OCI-LY1 (cell line): ENCODE results near the gene ZNF618.

Experiments used
- H2AFZ ChIP-seq: fragments of 200-600 bp; sonication (generic), shearing (Covaris generic); 2 replicates; pipeline ENCODE4 v1.6.0; 2014; ENCODE audit warnings: antibody characterized with exemption, mild to moderate bottlenecking, low read length
- H3F3A ChIP-seq: fragments of 200-600 bp; sonication (generic), shearing (Covaris generic); 2 replicates; pipeline ENCODE4 v1.6.0; 2014; ENCODE audit warnings: mild to moderate bottlenecking, antibody characterized with exemption, low read length, moderate library complexity; ENCODE audit not compliant: insufficient read depth
- H3K27ac ChIP-seq: fragments of 200-600 bp; sonication (generic); 2 replicates; pipeline ENCODE4 v1.5.1; 2014; ENCODE audit warnings: low read length, mixed run types, mild to moderate bottlenecking, low read depth; ENCODE audit not compliant: poor library complexity, severe bottlenecking
- H3K27me3 ChIP-seq: fragments of 200-600 bp; sonication (generic); 2 replicates; pipeline ENCODE4 v1.6.0; 2014; ENCODE audit warnings: antibody characterized with exemption, mild to moderate bottlenecking, low read length, moderate library complexity; ENCODE audit not compliant: insufficient read depth
- H3K36me3 ChIP-seq: fragments of 200-600 bp; sonication (generic); 2 replicates; pipeline ENCODE4 v1.6.1; 2014; ENCODE audit warnings: mild to moderate bottlenecking, antibody characterized with exemption, low read length, moderate library complexity, mixed read lengths; ENCODE audit not compliant: insufficient read depth
- H3K4me1 ChIP-seq: fragments of 200-600 bp; sonication (generic); 2 replicates; pipeline ENCODE4 v1.5.1; 2014; ENCODE audit warnings: mild to moderate bottlenecking, low read length, moderate library complexity; ENCODE audit not compliant: insufficient read depth, severe bottlenecking
- H3K4me2 ChIP-seq: fragments of 200-600 bp; sonication (generic), shearing (Covaris generic); 2 replicates; pipeline ENCODE4 v1.6.1; 2014; ENCODE audit warnings: low read length
- H3K4me3 ChIP-seq: fragments of 200-600 bp; sonication (generic); 2 replicates; pipeline ENCODE4 v1.5.1; 2014; ENCODE audit warnings: low read length, low read depth, mild to moderate bottlenecking, mixed read lengths; ENCODE audit not compliant: poor library complexity, severe bottlenecking
- H3K79me2 ChIP-seq: fragments of 200-600 bp; shearing (Covaris generic); 2 replicates; pipeline ENCODE4 v1.6.1; 2016; ENCODE audit warnings: mixed run types, low read length, mixed read lengths; ENCODE audit not compliant: insufficient read depth
- H3K9ac ChIP-seq: fragments of 200-600 bp; sonication (generic), shearing (Covaris generic); 2 replicates; pipeline ENCODE4 v1.6.1; 2014; ENCODE audit warnings: mild to moderate bottlenecking, low read length, mixed read lengths
- H3K9me2 ChIP-seq: fragments of 200-600 bp; sonication (generic), shearing (Covaris generic); 2 replicates; pipeline ENCODE4 v1.6.1; 2014; ENCODE audit warnings: low read depth, mild to moderate bottlenecking, low read length, mixed read lengths
- H3K9me3 ChIP-seq: fragments of 200-600 bp; shearing (Covaris generic); 2 replicates; pipeline ENCODE4 v1.6.1; 2014; ENCODE audit warnings: low read length, mixed read lengths
- H4K20me1 ChIP-seq: fragments of 200-600 bp; sonication (generic), shearing (Covaris generic); 2 replicates; pipeline ENCODE4 v1.6.0; 2016; ENCODE audit warnings: mild to moderate bottlenecking, low read length; ENCODE audit not compliant: insufficient read depth
- CTCF ChIP-seq: fragments of 200-600 bp; sonication (generic), shearing (Covaris generic); IDR thresholded peaks from 2 replicates; pipeline ENCODE4 v1.5.1; 2017; ENCODE audit warnings: mild to moderate bottlenecking, antibody characterized with exemption, low read length, moderate library complexity, mixed read lengths
- EZH2 ChIP-seq: fragments of 200-600 bp; sonication (generic), shearing (Covaris generic); IDR thresholded peaks from 2 replicates; pipeline ENCODE4 v1.8.0; 2017; ENCODE audit warnings: borderline replicate concordance, mixed run types, mild to moderate bottlenecking, antibody characterized with exemption, low read length, moderate library complexity, mixed read lengths

Gene ZNF618

GRCh38 chr9:113988385-113989016 lies 112.4 kb downstream of the ZNF618 start:
- Histone ChIP-seq H3K27ac (no peak overlapping the region), H3K9me2 (no peaks in the 10 kb centered on the region), H3F3A (no peaks in the 10 kb centered on the region), H3K4me2 (no peak overlapping the region), H3K27me3 (no peaks in the 10 kb centered on the region), H3K36me3 (no peaks in the 10 kb centered on the region), H4K20me1 (no peaks in the 10 kb centered on the region), H3K4me1 (no peaks in the 10 kb centered on the region), H3K79me2 (no peaks in the 10 kb centered on the region), H2AFZ (no peak overlapping the region), H3K9ac (no peak overlapping the region), H3K4me3 (no peak overlapping the region), H3K9me3 (no peaks in the 10 kb centered on the region)
- no peak for TF ChIP-seq EZH2
- no peak for TF ChIP-seq CTCF

- H3K27me3 ChIP-seq = no peaks in the 10 kb centered on the region
- H3K4me3 ChIP-seq = no peak overlapping the region
- H2AFZ ChIP-seq = no peak overlapping the region
- TF ChIP-seq EZH2 = no peak
- no peak for TF ChIP-seq CTCF
- H3K9me3 ChIP-seq = no peaks in the 10 kb centered on the region
- H3F3A ChIP-seq = no peaks in the 10 kb centered on the region
- H3K27ac ChIP-seq = no peak overlapping the region
- no peaks in the 10 kb centered on the region for H4K20me1 ChIP-seq
- no peaks in the 10 kb centered on the region for H3K79me2 ChIP-seq
- no peak overlapping the region for H3K4me2 ChIP-seq
- no peaks in the 10 kb centered on the region for H3K4me1 ChIP-seq
- H3K9me2 ChIP-seq = no peaks in the 10 kb centered on the region
- no peak overlapping the region for H3K9ac ChIP-seq
- H3K36me3 ChIP-seq = no peaks in the 10 kb centered on the region
Measured at GRCh38 chr9:113989017-113989713, 113.1 kb downstream of the ZNF618 start.

GRCh38 chr9:113989714-113990569 lies 113.8 kb downstream of the ZNF618 start:
- H3K4me1 ChIP-seq = no peaks in the 10 kb centered on the region
- no peak overlapping the region for H3K4me2 ChIP-seq
- H3K9me3 ChIP-seq = no peaks in the 10 kb centered on the region
- no peaks in the 10 kb centered on the region for H3F3A ChIP-seq
- no peak overlapping the region for H3K4me3 ChIP-seq
- H3K27ac ChIP-seq = no peak overlapping the region
- H3K27me3 ChIP-seq = no peaks in the 10 kb centered on the region
- no peak overlapping the region for H2AFZ ChIP-seq
- TF ChIP-seq EZH2 (no peak), CTCF (no peak)
- no peaks in the 10 kb centered on the region for H3K79me2 ChIP-seq
- H3K9me2 ChIP-seq = no peaks in the 10 kb centered on the region
- no peaks in the 10 kb centered on the region for H4K20me1 ChIP-seq
- no peaks in the 10 kb centered on the region for H3K36me3 ChIP-seq
- H3K9ac ChIP-seq = no peak overlapping the region
